Measurements from ENCODE around the gene SLC15A1.
"Not testable (repeated sequence)": the region's sequence is repeated elsewhere in the genome, so short reads cannot be mapped to it uniquely, and the experiment has no call there.

The SLC15A1 gene

DNA sequence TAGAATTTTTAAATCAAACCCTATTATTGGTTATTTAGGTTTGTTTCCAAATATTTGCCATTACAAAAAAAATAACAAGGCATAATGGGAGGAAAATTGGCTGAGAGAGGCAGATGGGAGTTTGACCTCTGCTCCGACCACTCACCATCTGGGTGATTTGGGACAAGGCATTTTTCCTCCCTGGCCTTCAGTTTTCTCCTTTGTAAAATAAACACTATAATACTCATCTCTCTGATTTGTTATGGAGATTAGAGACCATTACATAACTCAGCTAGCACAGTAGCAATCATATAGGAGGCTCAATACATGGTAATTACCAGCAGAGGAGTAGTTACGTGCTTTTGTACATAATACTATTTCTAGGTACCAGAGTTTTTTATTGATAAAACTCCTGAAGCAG lies 105.4 kb downstream of the SLC15A1 start:
- no peaks in the 10 kb centered on the region for H3K27me3 Mint-ChIP-seq (ENCODE audit: low read depth, poor library complexity)
- H3K36me3 Mint-ChIP-seq (ENCODE audit: low read depth) = no peaks in the 10 kb centered on the region
- H3K4me1 Mint-ChIP-seq = peaks cover 5% of the 10 kb centered on the region

GRCh38 chr13:98643479-98643878 lies 109.0 kb downstream of the SLC15A1 start:
- H3K27ac Mint-ChIP-seq = no peak overlapping the region
- H3K27me3 Mint-ChIP-seq (ENCODE audit: low read depth, poor library complexity) = peaks cover 6% of the 10 kb centered on the region
- H3K4me3 Mint-ChIP-seq = no peak overlapping the region
- no peaks in the 10 kb centered on the region for H3K9me3 Mint-ChIP-seq
- H3K4me1 Mint-ChIP-seq = peaks cover 5% of the 10 kb centered on the region
- TF ChIP-seq, protein P1, sequence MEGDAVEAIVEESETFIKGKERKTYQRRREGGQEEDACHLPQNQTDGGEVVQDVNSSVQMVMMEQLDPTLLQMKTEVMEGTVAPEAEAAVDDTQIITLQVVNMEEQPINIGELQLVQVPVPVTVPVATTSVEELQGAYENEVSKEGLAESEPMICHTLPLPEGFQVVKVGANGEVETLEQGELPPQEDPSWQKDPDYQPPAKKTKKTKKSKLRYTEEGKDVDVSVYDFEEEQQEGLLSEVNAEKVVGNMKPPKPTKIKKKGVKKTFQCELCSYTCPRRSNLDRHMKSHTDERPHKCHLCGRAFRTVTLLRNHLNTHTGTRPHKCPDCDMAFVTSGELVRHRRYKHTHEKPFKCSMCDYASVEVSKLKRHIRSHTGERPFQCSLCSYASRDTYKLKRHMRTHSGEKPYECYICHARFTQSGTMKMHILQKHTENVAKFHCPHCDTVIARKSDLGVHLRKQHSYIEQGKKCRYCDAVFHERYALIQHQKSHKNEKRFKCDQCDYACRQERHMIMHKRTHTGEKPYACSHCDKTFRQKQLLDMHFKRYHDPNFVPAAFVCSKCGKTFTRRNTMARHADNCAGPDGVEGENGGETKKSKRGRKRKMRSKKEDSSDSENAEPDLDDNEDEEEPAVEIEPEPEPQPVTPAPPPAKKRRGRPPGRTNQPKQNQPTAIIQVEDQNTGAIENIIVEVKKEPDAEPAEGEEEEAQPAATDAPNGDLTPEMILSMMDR (IDR thresholded peaks at IDR 0.05) = no peak
- no peak for DNase-seq
- no peaks in the 10 kb centered on the region for H3K36me3 Mint-ChIP-seq (ENCODE audit: low read depth)

More for the DNA sequence above, 105.4 kb downstream of the SLC15A1 start:
- no peak for DNase-seq
- TF ChIP-seq, protein P1 (IDR thresholded peaks at IDR 0.05) = no peak
- Mint-ChIP-seq H3K27ac (no peak overlapping the region), H3K9me3 (no peaks in the 10 kb centered on the region), H3K4me3 (no peak overlapping the region)

DNA sequence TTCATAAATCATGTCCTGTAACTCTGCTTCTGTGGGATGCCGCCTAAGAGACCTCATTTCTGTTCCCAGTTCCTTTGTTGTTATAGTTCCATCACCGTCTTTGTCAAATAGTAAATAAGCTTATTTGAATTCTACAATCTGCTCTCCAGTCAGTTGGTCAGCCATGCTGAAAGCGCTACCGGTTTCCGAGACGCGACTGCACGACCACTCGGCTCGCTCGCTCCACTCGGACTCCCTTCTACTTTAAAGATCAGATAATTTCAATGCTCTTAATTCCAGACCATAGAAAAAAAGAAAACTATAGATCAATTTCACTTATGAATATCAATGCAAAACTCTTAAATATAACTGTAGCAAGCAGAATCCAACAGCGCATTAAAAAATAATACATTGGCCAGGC lies 111.4 kb downstream of the SLC15A1 start:
- Mint-ChIP-seq H3K27ac (no peak overlapping the region), H3K9me3 (no peaks in the 10 kb centered on the region), H3K4me3 (no peak overlapping the region), H3K4me1 (no peaks in the 10 kb centered on the region), H3K36me3 (ENCODE audit: low read depth) (no peaks in the 10 kb centered on the region), H3K27me3 (ENCODE audit: low read depth, poor library complexity) (peaks cover 6% of the 10 kb centered on the region)
- no peak for DNase-seq
- TF ChIP-seq, protein P1 (IDR thresholded peaks at IDR 0.05) = no peak

- not testable (repeated sequence) for H3K27me3 Mint-ChIP-seq (ENCODE audit: low read depth, poor library complexity); H3K9me3 Mint-ChIP-seq; H3K36me3 Mint-ChIP-seq (ENCODE audit: low read depth); DNase-seq; H3K4me1 Mint-ChIP-seq; H3K4me3 Mint-ChIP-seq; H3K27ac Mint-ChIP-seq
These were observed 112.7 kb downstream of the SLC15A1 start for GRCh38 chr13:98639785-98640184.

DNA sequence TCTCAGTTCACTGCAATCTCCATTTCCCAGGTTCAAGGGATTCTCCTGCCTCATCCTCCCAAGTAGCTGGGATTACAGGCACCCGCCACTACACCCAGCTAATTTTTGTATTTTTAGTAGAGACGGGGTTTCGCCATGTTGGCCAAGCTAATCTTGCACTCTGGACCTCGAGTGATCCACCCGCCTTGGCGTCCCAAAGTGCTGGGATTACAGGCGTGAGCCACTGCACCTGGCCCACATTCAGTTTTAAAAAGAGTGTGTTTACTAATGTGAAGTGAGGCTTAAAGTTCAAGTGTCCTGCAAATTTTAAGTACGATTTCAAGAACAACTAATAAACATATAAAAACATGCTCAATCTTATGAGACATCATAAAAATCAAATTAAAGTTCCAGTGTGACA lies 114.1 kb downstream of the SLC15A1 start:
- H3K4me3 Mint-ChIP-seq; H3K4me1 Mint-ChIP-seq; H3K27me3 Mint-ChIP-seq (ENCODE audit: low read depth, poor library complexity); H3K27ac Mint-ChIP-seq; H3K36me3 Mint-ChIP-seq (ENCODE audit: low read depth); DNase-seq; H3K9me3 Mint-ChIP-seq: not testable (repeated sequence)

Data from nephron progenitor cell (in vitro differentiated cells).